NCI-H1417 treated with DMSO at 0.1 percent for 48 hours (cell line): ENCODE results near the gene ITGB8.
"Not testable (repeated sequence)": the region's sequence is repeated elsewhere in the genome, so short reads cannot be mapped to it uniquely, and the experiment has no call there.

ENCODE experiments used
- DNase-seq: peaks from one replicate; lab custom pipeline; 2025; lab: John Stamatoyannopoulos, UW

The ITGB8 gene

GRCh38 chr7:20381406-20382034 is 50.8 kb downstream of the ITGB8 start:
- DNase-seq, result no peak

- no peak for DNase-seq
Measured at GRCh38 chr7:20383351-20383750, 52.7 kb downstream of the ITGB8 start.

- no peak for DNase-seq
Measured at GRCh38 chr7:20385126-20385525, 54.4 kb downstream of the ITGB8 start.

DNA sequence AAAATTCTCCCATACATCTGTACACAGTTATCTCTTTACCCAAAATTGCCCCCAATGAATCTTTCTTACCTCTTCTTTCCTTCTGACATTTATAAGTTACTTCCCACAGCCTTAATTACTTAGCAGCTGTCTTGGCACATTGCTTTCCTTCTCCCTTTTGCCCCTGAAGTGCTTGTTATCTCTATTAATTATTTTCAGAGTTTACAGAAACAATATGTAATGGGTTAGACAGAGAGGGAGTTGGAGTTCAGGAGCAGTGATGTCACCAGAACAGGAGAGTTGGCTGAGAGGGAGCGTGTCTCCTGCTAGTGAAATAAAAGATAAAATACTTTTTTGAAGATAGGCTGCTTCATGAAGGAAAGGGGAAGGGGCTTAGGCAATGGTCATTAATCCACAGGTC is 57.4 kb downstream of the ITGB8 start:
- DNase-seq, result no peak

DNA sequence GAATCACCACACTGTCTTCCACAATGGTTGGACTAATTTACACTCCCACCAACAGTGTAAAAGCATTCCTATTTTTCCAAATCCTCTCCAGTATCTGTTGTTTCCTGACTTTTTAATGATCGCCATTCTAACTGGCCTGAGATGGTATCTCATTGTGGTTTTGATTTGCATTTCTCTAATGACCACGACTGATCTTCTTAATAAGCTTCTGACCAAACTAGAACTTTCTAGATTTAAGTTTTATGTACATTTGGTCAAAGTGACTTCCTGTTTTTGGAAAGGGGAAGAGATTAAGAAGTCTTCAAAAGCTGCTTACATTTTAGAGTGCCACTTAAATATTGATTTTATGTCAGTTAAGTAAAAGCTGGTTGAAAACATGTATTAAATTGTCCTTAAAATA is 58.5 kb downstream of the ITGB8 start:
- not testable (repeated sequence) for DNase-seq

GRCh38 chr7:20393021-20393610 is 62.4 kb downstream of the ITGB8 start:
- DNase-seq, result no peak

- no peak for DNase-seq
Measured at GRCh38 chr7:20393616-20394015, 62.9 kb downstream of the ITGB8 start.

DNA sequence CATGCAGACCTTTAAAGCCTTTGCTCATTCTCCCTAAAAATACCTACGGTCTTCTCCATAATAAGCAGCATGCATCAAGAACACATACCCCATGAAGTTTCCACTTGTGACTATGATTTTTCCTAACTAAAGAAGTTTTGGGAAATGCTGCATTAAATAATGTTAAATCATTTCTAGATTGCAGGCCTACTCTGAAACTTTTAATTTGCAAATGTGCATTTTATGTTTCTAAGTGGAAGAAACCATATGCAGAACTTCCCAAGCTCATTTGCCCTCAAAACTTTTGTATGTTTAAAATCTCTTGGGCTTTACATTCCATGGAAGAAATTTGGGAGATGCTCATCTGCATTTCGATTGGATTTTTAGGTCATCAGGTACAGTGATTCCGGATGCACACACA is 63.6 kb downstream of the ITGB8 start:
- DNase-seq, result no peak

- no peak for DNase-seq
Measured at GRCh38 chr7:20395104-20395503, 64.4 kb downstream of the ITGB8 start.

GRCh38 chr7:20395511-20395910 is 64.8 kb downstream of the ITGB8 start:
- no peak for DNase-seq

- no peak for DNase-seq
Measured at GRCh38 chr7:20399521-20399920, 68.8 kb downstream of the ITGB8 start.

DNA sequence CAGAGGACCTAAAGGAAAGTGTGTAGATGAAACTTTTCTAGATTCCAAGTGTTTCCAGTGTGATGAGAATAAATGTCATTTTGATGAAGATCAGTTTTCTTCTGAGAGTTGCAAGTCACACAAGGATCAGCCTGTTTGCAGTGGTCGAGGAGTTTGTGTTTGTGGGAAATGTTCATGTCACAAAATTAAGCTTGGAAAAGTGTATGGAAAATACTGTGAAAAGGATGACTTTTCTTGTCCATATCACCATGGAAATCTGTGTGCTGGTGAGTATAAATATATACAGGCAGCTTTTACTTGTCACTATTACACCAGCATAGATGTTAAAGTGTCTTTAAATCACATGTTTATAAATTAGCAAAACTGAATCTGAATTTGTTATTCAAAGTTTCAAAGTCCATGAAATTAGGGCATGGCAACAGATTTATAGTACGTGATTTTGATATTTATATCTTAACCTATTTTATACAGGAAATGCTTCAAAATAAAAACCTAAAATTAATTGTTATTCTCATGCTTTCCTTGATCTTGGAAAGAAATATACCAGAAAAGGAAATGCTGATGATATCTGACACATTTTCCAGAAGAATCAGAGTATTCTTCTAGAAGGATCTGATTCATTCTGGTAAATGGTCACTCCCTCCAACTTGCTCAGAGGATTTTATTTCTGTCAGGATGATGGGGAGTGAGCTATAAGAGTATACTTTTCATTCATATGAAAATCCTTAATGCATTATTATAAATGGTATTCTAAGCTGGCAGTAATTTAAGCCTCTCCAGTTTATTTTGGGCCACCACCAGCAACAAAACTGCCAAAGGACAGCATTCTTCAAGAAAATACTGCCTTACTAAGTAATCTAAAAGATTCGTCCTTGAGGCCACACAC is 71.4 kb downstream of the ITGB8 start:
- no peak for DNase-seq

GRCh38 chr7:20402747-20403230 is 72.1 kb downstream of the ITGB8 start:
- DNase-seq, result no peak

- no peak for DNase-seq
Measured at GRCh38 chr7:20403331-20403730, 72.6 kb downstream of the ITGB8 start.

DNA sequence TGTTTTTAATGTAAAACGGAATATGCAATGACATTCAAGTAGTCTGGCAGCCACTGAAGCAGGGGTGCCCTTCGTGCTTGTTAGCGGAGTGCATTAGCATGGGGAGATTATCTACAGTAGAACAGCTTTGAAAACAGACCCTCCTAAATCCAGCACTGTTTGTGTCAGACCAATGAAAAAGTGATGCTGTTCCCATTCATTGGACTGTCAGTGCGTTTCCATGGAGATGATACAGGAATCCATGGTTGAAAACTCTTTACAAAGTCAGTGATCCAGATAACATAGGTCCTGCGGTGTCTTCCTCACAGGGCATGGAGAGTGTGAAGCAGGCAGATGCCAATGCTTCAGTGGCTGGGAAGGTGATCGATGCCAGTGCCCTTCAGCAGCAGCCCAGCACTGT is 73.6 kb downstream of the ITGB8 start:
- no peak for DNase-seq

- peak; percentile 86 for DNase-seq
Measured at GRCh38 chr7:20407585-20408466, 77.1 kb downstream of the ITGB8 start.

DNA sequence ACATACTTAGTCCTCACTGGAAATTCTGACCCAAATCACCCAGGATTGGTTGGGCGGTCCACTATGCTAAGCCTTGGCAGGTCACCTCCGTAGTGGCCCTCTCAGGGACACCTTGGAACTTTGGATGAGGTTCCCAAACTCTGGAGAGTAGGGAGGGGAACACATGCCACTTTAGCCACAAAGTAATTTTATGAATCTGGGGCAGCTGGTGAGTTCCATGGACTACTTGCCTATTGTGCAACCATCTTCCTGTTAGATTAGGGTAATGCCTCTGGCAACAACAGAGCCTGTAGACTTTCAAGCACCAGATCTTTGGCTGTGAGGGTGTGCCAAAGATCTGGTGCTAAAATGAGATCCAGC is 77.7 kb downstream of the ITGB8 start:
- DNase-seq, result no peak

DNA sequence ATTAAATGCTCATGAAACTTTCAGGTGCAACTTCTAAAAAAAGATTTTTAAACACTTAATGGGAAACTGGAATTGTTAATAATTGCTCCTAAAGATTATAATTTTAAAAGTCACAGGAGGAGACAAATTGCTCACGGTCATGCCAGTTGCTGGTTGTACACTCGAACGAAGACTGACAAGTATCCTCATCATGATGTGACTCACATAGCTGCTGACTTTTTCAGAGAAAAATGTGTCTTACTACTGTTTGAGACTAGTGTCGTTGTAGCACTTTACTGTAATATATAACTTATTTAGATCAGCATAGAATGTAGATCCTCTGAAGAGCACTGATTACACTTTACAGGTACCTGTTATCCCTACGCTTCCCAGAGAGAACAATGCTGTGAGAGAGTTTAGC is 79.3 kb downstream of the ITGB8 start:
- DNase-seq, result peak; percentile 22

DNA sequence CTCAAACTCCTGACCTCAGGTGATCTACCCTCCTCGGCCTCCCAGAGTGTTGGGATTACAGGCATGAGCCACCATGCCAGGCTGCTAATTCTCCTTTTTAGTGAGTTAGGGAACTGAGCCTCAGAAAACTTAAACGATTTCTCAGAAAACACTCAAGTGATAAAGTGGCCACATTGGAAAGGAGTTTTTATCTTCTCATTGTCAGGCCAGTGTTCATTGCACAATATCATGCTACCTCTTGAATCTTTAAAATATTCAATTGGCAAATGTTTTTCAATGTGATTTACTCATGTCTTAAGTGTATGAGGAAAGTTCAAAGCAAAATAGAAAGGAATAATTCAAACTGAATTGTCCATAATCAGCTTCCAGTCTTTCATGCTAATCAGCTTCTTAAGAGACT is 80.7 kb downstream of the ITGB8 start:
- DNase-seq, result no peak

DNA sequence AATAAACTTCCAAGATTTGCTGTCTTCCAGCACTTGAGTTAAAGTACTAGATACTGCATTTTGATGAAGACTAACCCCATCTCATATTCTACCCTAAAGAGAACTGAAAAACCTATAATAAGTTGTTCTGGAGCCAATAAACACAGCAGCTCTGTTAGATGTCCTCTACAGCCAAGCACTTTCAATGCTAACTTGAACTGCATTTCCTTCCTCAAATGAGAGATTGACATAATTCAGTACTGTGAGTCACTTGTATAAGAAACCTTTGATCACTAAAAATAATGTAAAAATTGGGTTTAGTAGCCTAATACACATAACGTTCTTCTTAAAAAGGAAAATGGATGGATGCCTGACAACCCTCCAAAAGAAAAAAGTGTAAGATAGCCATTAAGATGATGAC is 81.3 kb downstream of the ITGB8 start:
- no peak for DNase-seq

GRCh38 chr7:20417260-20417659 is 86.6 kb downstream of the ITGB8 start:
- DNase-seq, result no peak
